Hepatocyte (in vitro differentiated cells): ENCODE measurements around the gene HLF. TPM values are rescaled to one million over a fixed set of nuclear protein-coding genes. Genes with fewer than 3 reads are reported as not detected.

ENCODE experiments used
- DNase-seq: peaks from one replicate; pipeline ENCODE4 v3.0.0-alpha.2; 2016; ENCODE audit warnings: low spot score
- H2AFZ ChIP-seq: fragments of 200-600 bp; sonication (generic); 2 replicates; pipeline ENCODE4 v1.6.0; 2016; ENCODE audit warnings: antibody characterized with exemption, mild to moderate bottlenecking
- H3K27ac ChIP-seq: fragments of 200-600 bp; sonication (generic); 2 replicates; pipeline ENCODE4 v1.5.1; 2016; ENCODE audit warnings: mild to moderate bottlenecking
- H3K27me3 ChIP-seq: fragments of 200-600 bp; sonication (generic); 2 replicates; pipeline ENCODE4 v1.6.1; 2016
- H3K36me3 ChIP-seq: fragments of 200-600 bp; sonication (generic); replicated peaks from 2 replicates; pipeline ENCODE4 v1.5.1; 2016; ENCODE audit warnings: low read depth; ENCODE audit not compliant: insufficient read depth
- H3K4me1 ChIP-seq: fragments of 200-600 bp; sonication (generic); 2 replicates; pipeline ENCODE4 v1.5.1; 2016; ENCODE audit warnings: mild to moderate bottlenecking, moderate library complexity; ENCODE audit not compliant: insufficient read depth
- H3K4me2 ChIP-seq: fragments of 200-600 bp; sonication (generic); 2 replicates; pipeline ENCODE4 v1.6.0; 2016
- H3K4me3 ChIP-seq: fragments of 200-600 bp; sonication (generic); 2 replicates; pipeline ENCODE4 v1.5.1; 2016; ENCODE audit warnings: mild to moderate bottlenecking
- H3K79me2 ChIP-seq: fragments of 200-600 bp; sonication (generic); 2 replicates; pipeline ENCODE4 v1.6.0; 2017; ENCODE audit warnings: mild to moderate bottlenecking
- H3K9me2 ChIP-seq: fragments of 200-600 bp; sonication (generic); replicated peaks from 2 replicates; pipeline ENCODE4 v1.6.0; 2017; ENCODE audit warnings: mild to moderate bottlenecking; ENCODE audit not compliant: insufficient read depth
- H3K9me3 ChIP-seq: fragments of 200-600 bp; sonication (generic); 2 replicates; pipeline ENCODE4 v1.5.1; 2016; ENCODE audit warnings: low read depth, mild to moderate bottlenecking
- H4K20me1 ChIP-seq: fragments of 200-600 bp; sonication (generic); 2 replicates; pipeline ENCODE4 v1.6.0; 2016; ENCODE audit warnings: mild to moderate bottlenecking; ENCODE audit not compliant: insufficient read depth, poor library complexity, severe bottlenecking
- EZH2 ChIP-seq: fragments of 200-600 bp; sonication (generic); IDR thresholded peaks from 2 replicates; pipeline ENCODE4 v1.6.1; 2016; ENCODE audit warnings: antibody characterized with exemption, mild to moderate bottlenecking, borderline replicate concordance
- EZH2phosphoT487 ChIP-seq: fragments of 200-600 bp; sonication (generic); IDR thresholded peaks from one replicate; pipeline ENCODE4 v1.6.1; 2018; ENCODE audit warnings: antibody characterized with exemption, mild to moderate bottlenecking, low read depth, moderate library complexity; ENCODE audit not compliant: unreplicated experiment, severe bottlenecking
- WGBS: methylation state at CpG from one replicate; pipeline ENCODE4 v1.1.6; 2016; ENCODE audit warnings: low lambda C conversion rate; ENCODE audit errors: missing lambda C conversion rate; 5-methylcytosine and 5-hydroxymethylcytosine counted together
- polyA plus RNA-seq: library from polyadenylated mRNA; unstranded; fragments of >200 nt; fragmentation: Nextera tagmentation; extraction: Ambion mirVana; gene quantifications from 2 replicates; pipeline ENCODE4 v1.2.1, GENCODE V29; 2016
- total RNA-seq: library from RNA; depleted of rRNA; stranded (reverse); fragments of >200 nt; gene quantifications from 2 replicates; pipeline ENCODE4 v1.2.3, GENCODE V29; 2014
- TF ChIP-seq, protein P1 (sequence below): fragments of 200-600 bp; sonication (generic); IDR thresholded peaks from 2 replicates; pipeline ENCODE4 v1.5.1; 2016; ENCODE audit warnings: antibody characterized with exemption, mild to moderate bottlenecking; ENCODE audit not compliant: poor library complexity

Gene HLF
- total and polyA plus RNA-seq, 2 experiments from 2014 or later = 0.48 to 0.60 TPM

DNA sequence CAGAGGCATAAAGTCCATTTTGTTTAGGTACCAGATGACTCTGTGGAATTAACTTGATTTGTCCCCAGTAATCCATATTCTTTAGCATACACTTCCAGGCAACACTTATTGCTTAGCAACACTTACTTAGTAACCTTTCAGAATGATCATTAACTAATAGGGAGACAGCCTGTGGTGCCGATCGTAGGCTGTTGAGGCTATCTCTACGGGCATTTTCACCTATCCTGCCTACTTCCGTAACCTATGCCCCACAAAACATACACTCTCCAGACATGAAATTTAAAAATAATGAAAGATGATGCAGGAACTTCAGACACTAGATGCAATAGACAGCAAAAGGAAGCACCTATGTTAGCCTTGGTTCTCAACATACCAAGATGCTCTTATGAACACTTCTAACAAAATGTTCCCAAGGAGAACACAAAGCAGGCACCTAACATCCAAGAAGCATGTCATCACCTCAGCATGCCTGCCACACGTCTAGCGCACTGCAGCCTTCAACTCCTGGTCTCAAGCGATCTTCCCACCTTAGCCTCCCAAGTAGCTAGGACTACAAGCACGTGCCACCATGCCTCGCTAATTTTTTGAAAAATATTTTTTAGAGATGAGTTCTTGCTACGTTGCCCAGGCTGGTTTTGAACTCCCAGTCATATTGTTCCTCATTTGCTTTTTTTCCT, 34.5 kb downstream of the HLF start:
- no peaks in the 10 kb centered on the region for H3K79me2 ChIP-seq
- 86% methylated on average over 10 of the region's 10 CpGs for WGBS
- H3K4me3 ChIP-seq = no peak overlapping the region
- peaks cover 7% of the 10 kb centered on the region for H3K4me1 ChIP-seq
- H2AFZ ChIP-seq = no peak overlapping the region
- no peaks in the 10 kb centered on the region for H3K36me3 ChIP-seq
- DNase-seq = no peak
- no peak overlapping the region for H3K4me2 ChIP-seq
- H3K9me3 ChIP-seq = no peaks in the 10 kb centered on the region
- TF ChIP-seq EZH2phosphoT487 (no peak), EZH2 (no peak)
- TF ChIP-seq, protein P1, sequence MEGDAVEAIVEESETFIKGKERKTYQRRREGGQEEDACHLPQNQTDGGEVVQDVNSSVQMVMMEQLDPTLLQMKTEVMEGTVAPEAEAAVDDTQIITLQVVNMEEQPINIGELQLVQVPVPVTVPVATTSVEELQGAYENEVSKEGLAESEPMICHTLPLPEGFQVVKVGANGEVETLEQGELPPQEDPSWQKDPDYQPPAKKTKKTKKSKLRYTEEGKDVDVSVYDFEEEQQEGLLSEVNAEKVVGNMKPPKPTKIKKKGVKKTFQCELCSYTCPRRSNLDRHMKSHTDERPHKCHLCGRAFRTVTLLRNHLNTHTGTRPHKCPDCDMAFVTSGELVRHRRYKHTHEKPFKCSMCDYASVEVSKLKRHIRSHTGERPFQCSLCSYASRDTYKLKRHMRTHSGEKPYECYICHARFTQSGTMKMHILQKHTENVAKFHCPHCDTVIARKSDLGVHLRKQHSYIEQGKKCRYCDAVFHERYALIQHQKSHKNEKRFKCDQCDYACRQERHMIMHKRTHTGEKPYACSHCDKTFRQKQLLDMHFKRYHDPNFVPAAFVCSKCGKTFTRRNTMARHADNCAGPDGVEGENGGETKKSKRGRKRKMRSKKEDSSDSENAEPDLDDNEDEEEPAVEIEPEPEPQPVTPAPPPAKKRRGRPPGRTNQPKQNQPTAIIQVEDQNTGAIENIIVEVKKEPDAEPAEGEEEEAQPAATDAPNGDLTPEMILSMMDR = no peak
- H4K20me1 ChIP-seq = no peaks in the 10 kb centered on the region
- no peak overlapping the region for H3K27ac ChIP-seq
- no peaks in the 10 kb centered on the region for H3K27me3 ChIP-seq
- no peaks in the 10 kb centered on the region for H3K9me2 ChIP-seq

DNA sequence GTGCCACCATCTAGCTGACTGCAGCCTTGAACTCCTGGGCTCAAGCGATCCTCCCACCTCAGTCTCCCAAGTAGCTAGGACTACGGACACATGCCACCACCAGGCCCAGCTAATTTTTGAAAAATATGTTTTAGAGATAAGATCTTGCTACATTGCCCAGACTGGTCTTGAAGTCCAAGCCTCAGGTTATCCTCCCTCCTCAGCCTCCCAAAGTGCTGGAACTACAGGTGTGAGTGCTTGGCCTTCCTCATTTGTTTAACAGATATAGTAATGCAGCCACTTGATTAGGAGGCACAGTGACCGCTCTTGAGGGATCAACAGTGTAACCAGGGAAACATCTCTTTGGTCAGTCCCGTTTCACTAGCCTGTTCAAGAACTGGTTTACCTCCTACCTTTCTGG, 35.1 kb downstream of the HLF start:
- Histone ChIP-seq H3K4me3 (no peak overlapping the region), H3K9me3 (no peaks in the 10 kb centered on the region), H2AFZ (no peak overlapping the region), H3K9me2 (no peaks in the 10 kb centered on the region), H3K36me3 (no peaks in the 10 kb centered on the region), H3K4me1 (peaks cover 7% of the 10 kb centered on the region), H3K27ac (no peak overlapping the region), H3K4me2 (no peak overlapping the region), H3K79me2 (no peaks in the 10 kb centered on the region), H3K27me3 (no peaks in the 10 kb centered on the region), H4K20me1 (no peaks in the 10 kb centered on the region)
- DNase-seq = no peak
- TF ChIP-seq EZH2 (no peak), EZH2phosphoT487 (no peak)
- TF ChIP-seq, protein P1 = no peak
- 92% methylated on average over 4 of the region's 4 CpGs for WGBS

DNA sequence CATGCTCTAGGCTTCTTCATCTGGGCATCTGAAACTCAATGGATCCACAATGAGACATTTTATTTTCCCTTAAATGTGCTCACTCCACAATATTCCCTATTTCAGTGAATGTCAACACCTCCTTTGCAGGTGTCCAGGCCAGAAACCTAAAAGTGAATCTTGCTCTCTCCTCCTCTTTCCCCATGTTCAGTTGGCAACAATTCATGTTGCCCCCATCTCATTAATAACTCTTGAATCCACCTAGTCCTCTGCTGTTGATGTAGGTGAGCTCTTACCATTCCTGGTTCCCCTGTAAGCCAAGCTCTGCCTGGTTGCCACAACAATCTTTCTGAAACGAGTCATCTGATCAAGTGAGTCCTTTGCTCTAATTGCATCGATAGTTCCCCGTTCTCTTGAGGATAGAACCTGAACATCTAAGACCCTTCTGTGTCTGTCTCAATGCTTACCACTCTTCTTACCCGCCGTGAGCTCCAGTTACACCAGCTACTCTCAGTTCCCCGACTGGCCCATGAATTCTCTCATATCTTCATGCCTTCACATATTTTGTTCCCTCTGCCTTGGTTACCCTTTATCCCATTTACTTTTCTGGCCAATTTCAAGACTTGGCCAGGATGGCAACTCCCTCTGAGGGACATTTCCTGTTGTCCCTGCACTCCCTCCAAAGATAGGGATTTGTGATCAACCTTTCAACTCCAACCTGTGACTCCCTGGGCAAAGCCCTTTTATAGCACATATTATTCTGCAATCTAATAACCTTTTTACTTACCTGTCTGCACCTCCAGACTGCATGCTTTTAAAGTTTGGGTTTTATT, 35.9 kb downstream of the HLF start:
- WGBS = 95% methylated on average over 6 of the region's 6 CpGs
- no peaks in the 10 kb centered on the region for H4K20me1 ChIP-seq
- TF ChIP-seq, protein P1 = no peak
- TF ChIP-seq EZH2phosphoT487 (no peak), EZH2 (no peak)

More for the DNA sequence above, 35.9 kb downstream of the HLF start:
- no peaks in the 10 kb centered on the region for H3K36me3 ChIP-seq
- no peak overlapping the region for H3K27ac ChIP-seq
- no peaks in the 10 kb centered on the region for H3K27me3 ChIP-seq
- H2AFZ ChIP-seq = no peak overlapping the region
- H3K4me2 ChIP-seq = no peak overlapping the region
- peaks cover 7% of the 10 kb centered on the region for H3K4me1 ChIP-seq
- DNase-seq = no peak
- no peak overlapping the region for H3K4me3 ChIP-seq
- no peaks in the 10 kb centered on the region for H3K79me2 ChIP-seq
- no peaks in the 10 kb centered on the region for H3K9me3 ChIP-seq
- H3K9me2 ChIP-seq = no peaks in the 10 kb centered on the region
